Right hindlimb (tissue), 1 donor: ENCODE results near the gene SLCO2B1.

Experiments used
- DNase-seq: peaks from one replicate; pipeline ENCODE4 v3.0.0-alpha.2; 2018

Gene SLCO2B1

DNA sequence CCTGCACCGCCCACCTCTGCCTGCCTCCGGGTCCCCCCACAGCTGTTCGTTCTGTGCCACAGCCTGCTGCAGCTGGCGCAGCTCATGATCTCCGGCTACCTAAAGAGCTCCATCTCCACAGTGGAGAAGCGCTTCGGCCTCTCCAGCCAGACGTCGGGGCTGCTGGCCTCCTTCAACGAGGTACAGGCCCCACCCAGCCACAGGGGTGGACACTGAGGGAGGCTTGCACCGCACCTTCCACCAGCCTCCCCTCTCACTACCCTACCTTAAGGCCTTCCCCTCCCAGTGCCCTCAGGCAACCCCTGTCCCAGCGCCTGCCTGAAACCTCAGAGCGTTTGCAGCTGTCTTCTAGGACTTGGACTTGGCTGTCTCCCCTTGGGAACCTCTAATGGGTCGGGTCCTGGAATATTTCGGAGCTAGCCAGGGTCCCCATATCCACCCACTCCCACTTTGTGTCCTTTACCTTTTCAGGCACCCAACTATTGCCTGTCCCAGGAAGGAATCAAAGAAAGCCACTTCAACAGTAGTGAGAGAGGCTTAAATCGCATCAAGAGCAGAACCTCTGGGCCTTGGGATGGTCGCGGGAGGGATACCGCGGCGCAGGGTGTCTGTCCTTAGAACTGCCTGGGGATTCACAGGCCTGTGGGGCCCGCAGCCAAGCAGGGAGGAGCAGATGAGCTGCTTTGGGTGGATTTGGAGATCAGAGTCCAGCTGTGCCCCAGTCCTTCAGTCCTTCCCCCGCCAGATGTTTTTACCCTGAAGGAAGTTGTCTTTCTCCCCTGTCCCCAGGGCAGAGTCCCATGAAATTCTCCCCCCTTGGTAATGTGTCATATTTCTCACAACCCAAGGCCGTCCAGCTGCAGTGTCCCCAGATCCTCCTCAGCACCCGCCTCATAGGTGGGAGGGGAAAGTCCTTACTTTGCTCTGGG, 13.3 kb downstream of the SLCO2B1 start:
- DNase-seq: peak; percentile 61

DNA sequence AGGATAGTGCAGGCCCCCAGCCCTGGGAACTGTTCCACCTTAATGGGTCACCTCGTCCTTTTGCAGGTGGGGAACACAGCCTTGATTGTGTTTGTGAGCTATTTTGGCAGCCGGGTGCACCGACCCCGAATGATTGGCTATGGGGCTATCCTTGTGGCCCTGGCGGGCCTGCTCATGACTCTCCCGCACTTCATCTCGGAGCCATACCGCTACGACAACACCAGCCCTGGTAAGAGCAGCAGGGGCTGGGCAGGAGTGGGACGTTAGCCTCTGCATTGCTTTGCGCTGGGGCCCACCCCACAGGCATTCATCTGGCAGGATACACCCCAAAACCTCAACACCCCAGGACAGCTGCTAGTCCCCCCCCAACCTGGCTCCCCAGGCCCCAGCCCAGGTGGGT, 14.8 kb downstream of the SLCO2B1 start:
- no peak for DNase-seq

DNA sequence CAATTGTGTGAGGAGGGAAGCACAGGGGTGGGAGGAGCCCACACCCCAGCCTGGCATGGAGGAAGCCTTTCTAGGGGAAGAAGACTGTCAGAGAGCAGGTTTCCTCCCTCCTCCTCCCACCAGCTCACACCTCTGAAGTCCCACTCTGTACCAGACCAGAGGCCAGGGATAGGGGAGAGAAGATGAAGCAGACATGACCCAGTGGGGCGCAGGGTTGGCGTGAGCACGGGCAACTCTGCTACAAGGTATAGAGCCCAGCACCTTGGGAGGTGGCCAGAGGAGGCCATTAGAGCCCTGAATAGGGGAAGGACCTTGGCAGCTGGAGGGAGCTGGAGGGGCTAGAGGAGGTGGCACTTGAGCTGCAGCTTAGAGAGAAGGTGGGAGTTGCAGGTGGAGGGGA, 15.9 kb downstream of the SLCO2B1 start:
- DNase-seq: no peak

DNA sequence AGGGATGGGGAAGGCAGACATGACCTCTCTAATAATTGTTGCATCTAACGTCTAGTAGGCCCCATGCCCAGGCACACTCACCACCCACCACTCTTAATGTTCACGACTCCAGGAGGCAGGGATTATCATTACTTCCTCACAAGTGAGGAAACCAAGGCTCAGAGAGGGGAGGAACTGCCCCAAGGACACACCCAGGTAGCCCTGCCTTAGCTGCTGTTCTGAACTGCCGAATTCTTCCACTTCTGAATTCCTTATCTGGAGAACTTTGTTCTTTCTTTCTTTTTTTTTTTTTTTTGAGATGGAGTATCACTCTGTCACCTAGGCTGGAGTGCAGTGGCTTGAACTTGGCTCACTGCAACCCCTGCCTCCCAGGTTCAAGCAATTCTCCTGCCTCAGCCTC, 16.7 kb downstream of the SLCO2B1 start:
- DNase-seq: no peak

DNA sequence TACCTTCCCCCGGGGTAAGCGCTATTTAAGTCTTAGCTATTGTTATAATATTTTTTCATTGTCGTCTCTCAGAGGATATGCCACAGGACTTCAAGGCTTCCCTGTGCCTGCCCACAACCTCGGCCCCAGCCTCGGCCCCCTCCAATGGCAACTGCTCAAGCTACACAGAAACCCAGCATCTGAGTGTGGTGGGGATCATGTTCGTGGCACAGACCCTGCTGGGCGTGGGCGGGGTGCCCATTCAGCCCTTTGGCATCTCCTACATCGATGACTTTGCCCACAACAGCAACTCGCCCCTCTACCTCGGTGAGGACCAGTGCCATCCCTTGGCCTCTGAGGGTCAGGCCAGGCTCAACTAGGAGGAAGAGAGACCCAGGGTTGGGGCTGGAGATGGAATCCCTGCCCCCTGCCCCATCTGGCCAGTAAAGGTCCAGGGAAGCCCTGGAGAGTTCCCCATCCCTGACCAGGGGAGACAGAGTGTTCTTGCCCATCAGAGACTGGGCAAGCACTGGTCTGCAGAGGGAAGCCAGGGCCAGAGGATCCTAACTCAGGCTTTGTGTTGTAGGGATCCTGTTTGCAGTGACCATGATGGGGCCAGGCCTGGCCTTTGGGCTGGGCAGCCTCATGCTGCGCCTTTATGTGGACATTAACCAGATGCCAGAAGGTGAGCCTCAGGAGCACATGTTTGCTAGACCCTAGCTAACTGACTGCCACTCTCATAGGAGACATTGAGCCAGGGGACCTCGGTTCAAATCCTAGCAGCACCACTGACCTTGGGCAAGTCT, 18.4 kb downstream of the SLCO2B1 start:
- no peak for DNase-seq

DNA sequence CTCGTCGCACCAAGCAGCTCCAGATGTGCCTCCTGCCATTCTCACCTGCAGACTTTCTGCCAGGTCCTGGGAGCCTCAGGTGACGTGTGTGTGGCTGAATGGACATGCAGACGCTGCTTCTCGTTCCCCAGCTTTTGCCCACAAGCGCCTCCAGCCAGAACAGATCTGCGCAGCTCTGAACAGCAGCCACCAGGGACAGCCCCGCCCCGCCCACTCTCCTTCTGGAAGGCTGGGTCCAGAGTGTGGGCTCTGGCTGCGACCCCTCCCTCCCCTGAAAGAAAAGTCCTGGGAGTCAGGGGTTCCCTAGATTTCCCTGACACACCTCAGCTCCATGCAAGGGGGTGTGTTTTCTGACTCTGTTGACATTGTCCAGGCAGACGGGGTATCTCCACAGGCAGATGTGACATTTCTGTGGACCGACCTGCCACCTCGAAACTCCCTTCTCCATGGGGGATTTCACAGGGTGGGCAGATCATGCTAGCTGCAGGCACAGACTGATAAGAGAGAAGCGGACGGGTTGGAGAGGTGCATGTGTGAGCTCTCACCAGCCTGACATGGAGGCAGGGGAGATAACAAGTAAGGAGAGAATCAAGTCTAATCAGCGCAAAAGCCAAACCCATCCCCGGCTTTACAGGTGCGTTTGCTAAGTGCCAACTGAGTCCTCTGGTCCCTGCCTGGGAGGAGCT, 19.8 kb downstream of the SLCO2B1 start:
- no peak for DNase-seq

DNA sequence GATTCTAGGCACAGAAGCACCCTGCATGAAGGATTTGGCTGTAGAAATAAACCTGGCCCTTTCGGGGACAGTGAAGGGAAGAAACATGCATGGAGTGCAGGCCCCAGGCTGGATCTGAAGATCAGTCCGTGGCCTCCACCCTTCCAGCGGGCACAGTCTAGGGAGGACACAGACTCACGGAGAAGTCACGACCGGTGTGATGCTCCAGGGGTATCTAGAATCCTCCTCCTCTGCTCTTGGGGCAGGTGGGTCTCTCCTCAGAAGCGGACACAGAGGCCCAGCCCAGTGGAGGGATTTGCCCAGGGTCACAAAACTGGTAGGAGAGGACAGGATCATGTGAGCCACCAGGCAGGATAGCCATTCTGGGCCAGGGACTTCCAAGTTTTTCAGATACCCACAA, 22.4 kb downstream of the SLCO2B1 start:
- DNase-seq: no peak

DNA sequence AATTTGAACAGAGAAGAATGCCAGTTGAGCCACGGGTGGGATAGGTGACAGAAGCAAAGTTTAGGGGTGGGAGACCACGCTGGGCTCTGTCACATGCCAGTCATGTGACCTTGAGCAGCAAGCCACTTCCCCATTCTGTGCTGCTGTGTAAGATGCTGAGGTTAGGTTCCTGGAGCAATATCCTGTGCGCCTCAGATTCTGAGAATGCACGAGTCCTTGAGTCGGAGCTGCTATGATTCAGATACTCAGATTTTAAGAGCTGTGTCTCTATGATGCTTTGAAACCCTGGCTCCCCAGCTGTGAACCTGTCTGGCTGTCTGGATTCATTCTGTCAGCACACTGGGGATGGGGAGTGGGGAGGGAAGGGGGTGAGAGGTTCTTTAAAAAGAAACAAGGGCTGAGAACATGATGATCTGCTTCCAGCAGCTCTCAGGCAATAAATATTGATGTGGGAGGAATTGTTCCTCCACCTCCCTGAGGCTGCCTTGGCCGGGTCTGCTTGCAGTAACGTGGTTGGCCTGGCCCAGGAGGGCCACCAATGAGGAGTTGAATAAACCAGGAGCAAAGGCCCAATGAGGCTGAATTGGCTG, 24.0 kb downstream of the SLCO2B1 start:
- peak; percentile 68 for DNase-seq

DNA sequence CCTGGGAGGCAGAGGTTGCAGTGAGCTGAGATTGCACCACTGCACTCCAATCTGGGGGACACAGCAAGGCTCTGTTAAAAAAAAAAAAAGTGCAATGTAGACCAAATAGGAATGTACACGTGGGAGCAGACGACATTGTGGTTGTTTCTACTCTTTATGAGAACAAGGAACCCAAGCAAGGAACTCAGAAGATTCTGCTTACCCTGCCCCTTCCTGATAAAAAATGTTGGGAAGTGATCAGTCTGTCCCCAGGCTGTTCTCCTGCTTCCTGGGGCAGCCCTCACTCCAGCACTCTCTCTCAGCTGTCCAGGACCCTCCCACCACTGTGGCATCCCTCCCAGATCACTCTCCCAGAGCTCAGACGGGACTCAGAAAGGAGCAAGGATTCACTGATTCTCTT, 31.8 kb downstream of the SLCO2B1 start:
- DNase-seq: no peak

DNA sequence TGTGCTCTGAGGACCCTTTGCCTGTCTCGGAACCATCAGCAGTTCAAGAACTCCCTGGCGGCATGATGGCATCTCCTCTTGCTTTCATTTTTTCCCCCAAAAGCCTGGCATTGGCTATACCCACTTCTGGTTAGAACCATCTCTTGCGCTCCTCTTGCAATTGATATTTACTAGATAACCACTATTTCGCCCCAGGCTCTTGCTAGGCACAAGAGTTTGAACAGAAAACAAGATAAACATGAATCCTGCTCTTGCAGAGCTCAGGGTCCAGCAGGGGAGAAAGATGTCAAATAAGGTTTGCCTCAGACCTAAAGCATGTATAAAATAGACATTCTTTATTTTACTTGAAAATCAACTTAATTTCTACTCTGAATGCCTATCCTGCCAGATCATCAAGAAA, 33.1 kb downstream of the SLCO2B1 start:
- no peak for DNase-seq

DNA sequence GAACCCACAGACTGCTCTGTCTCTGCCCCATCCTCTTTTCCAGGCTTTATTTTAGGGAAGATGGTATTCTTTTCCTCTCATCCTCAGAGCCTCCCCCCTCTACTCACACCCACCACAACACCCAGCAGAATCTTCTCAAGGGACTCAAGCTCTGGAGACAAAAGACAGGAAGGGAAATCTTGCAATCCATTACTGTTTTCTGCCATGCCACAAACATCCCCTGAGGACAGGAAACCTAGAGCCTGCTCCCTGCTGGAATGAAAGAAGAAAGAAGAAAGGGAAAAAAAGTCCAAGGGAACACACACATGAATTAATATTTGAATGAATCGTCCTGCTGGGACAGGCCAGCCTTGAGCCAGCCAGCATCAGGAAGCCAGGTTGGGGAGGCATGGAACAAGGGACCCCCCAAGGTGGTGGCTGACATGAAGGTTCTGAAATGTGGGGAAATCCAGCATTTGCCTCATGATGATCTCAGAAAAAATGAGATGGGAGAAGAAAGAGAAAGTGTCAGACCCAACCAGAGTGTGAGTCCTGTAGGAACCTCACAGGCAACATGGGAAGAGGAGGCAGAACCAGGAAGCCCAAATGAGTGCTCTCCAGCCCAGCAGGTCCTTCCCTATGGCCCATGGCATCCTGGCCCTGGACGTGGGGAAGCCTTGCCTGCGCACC, 34.0 kb downstream of the SLCO2B1 start:
- no peak for DNase-seq

DNA sequence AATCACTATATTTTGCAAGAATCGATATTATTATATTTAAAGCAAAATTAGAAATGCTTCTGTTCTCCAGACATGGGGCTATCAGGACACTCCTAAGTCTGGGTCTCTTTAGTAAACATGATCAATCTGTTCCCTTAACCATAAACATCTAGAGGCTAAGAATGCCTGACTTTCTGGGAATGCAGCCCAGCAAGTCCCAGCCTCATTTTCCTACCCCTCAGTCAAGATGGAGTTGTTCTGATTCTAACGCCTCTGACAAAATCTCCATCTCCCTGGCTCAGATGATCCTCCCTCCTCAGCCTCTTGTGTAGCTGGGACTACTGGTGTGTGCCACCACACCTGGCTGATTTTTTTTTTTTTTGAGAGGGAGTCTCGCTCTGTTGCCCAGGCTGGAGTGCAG, 35.0 kb downstream of the SLCO2B1 start:
- DNase-seq: no peak

DNA sequence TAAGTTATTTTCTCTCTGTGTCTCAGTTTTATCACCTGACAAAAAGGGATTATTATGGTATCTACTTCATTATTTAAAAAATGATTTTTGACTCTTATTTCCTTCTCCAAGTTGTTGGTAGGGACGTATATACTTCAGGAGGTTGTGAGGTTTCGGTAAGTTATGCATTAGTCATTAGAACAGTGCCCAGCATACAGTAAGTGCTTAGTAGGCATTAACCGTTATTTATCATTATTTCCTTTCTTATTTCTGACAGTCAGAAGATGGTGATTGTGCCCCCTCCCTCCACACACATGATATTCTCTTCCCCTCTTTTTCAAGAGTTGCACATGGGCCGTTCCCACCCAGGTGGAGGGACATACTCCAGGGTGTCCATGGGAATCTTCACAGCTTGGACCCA, 36.1 kb downstream of the SLCO2B1 start:
- no peak for DNase-seq

DNA sequence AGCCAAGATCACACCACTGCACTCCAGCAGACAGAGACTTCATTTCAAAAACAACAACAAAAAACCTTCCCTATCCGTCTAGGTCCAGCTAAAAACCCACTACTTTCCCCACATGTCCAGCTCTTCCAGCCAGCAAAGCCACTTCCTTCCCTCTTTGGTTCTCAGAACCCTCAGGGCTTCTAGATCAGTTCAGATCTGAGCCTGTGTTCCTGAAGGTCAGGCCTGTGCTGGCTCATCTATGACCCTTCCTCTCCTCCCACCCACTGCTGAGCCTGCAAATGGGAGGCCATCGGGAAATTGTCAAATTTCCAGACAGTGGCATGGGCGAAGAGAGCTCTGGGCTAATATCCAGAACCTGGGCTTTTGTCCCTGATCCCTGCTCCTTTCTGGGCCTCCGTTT, 37.8 kb downstream of the SLCO2B1 start:
- no peak for DNase-seq

DNA sequence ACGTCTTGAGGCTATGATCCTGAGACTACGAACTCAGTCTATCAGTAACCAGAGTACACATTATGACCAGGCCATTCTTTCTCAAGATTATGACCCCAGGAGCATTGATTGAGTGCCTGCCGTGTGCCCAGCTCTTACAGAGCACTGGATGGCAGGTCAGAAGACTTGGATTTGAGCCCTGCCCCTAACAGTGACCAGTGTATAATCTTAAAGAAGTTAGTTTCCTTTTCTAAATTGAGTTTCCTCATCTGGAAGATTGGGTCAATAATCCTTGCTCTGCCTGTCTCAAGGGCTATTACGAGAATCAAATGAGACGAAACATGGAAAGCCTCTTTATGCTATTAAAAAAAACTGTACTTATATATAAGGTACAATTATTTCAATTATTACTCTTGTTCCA, 38.2 kb downstream of the SLCO2B1 start:
- DNase-seq: no peak

DNA sequence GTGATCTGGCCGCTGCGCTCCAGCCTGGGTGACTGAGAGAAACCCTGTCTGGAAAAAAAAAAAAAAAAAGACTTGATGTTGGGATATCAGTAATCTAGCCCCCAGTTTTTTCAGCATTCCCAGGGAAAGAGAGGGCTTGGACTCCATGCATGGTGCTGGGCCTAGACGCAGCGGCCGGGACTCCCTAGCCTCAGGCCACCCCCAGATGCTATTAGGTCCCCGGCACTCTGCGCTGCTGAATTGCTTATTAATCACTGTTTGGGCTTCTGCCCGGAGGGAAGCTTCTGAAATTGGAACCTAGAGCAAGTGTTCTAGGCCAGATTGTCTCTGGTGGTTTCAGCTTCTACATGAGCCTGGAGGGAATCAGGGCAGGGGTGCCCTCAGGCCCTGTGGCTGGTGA, 39.0 kb downstream of the SLCO2B1 start:
- no peak for DNase-seq

DNA sequence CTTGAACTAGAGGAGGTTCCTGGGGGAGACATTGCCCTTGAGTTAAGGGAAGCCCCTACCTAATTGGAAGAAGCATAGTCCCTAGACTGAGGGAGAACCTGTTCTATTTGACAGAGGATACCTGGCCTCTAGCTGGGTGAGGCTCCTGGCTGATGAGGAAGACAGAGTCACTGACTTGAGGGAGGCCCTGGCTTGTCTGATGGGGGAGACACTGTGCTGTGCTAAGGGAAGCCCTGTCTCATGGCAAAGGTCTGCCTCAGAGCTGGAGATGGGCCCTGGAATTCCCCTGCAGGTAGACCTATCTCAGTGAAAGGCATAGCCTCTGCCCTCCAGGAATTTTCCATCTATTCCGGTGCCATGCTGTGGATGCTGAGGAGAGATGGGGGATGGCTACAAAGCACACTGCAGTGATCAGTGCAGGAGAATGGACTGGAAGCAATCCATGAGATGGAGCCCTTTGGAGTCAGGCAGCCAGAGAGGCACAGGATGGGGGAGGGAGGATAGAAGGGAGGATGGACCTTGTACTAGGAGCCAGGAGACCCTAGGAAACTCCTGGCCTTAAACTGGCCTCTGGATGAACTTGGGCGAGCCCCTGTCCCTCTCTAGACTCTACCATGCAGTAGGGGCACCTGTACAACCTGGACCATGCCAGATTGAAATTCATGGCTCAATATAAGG, 39.9 kb downstream of the SLCO2B1 start:
- DNase-seq: no peak

DNA sequence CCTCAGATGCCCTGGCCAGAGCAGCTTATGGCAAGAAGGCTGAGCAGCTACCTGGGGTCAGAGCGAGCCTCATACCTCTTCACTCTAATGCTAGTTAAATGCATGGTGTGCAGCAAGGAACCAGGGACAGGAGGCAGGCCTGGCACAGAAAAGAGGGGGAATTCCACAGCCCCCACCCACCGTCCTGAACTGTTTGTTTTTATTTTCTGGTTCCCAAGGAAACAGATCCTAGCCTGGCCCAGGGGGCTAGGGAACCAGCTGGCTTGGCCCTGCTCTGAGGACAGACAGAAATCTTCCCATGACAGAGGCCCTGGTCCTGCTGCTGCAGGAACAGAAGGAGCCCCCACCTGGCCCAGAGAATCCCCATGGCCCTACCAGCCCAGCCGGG, 40.4 kb downstream of the SLCO2B1 start:
- DNase-seq: peak; percentile 81

DNA sequence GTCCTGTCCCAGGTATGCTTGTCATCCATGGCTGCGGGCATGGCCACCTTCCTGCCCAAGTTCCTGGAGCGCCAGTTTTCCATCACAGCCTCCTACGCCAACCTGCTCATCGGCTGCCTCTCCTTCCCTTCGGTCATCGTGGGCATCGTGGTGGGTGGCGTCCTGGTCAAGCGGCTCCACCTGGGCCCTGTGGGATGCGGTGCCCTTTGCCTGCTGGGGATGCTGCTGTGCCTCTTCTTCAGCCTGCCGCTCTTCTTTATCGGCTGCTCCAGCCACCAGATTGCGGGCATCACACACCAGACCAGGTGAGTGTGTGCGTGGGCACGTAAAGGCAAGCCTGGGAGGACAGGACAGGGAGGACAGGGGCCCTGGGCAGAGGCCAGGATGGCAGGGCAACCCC, 42.4 kb downstream of the SLCO2B1 start:
- no peak for DNase-seq

DNA sequence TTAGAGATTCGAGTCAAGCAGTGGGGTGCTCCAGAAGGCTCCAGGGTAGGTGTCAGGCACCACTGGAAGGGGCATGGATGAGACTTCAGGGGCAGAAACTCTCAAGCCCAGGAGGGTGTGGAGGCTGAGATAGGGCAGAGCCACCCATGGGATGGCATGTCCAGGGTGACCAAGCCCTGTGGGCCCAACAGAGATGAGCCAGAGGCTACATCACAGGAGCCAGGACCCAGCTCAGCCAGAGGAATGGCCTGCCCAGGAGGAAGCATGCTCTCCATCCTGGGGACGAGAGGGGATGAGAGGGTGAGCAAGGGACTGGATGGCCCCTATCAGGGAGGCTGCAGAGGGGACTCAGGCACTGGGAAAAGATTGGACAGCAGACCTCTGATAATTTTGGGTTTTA, 42.8 kb downstream of the SLCO2B1 start:
- DNase-seq: no peak

DNA sequence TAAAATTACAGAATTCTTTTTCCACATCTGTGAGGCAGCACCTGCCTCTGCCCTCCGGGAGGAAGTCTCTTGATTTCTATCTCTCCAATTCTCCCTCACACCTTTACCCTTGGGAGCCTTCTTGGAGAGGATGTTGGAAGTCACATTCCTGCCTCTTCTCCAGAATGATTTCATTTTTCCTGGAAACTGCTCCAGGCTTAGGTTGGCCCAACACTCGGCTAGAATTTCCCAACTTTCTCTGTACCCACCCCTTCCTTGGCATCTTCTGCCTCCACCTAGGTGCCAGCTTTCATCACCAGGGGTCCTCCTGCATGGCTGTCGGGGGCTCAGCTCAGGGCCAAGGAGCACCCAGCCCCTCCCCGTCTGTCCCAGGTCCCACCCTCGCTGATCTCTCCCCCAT, 43.2 kb downstream of the SLCO2B1 start:
- no peak for DNase-seq
